PC-3 (cell line): ENCODE data around the gene CNIH2. TPM values are rescaled to one million over a fixed set of nuclear protein-coding genes. Genes with fewer than 3 reads are reported as not detected.

Experiments used
- ATAC-seq: fragments of 200-7000 bp; cut with Tn5 transposase; 2 replicates; pipeline ENCODE4 v1.9.1; 2020; ENCODE audit warnings: mild to moderate bottlenecking, moderate library complexity
- BruUV-seq: library from RNA; stranded (reverse); fragments of 400-500 nt; replicated peaks from 2 replicates; lab custom pipeline; 2021; lab: Mats Ljungman, UMichigan
- CTCF ChIA-PET: fragments of 300-600 bp; sonication (Branson Sonifier 250); formaldehyde crosslinking; loops from one replicate; lab custom pipeline; 2022; ENCODE audit warnings: antibody characterized with exemption; lab: Charles Lee
- POLR2A ChIA-PET: fragments of 300-600 bp; sonication (Branson Sonifier 250); formaldehyde crosslinking; loops from one replicate; lab custom pipeline; 2022; ENCODE audit warnings: antibody characterized with exemption; ENCODE audit not compliant: unreplicated experiment; lab: Charles Lee
- DNase-seq: peaks from one replicate; pipeline ENCODE4 v3.0.0-alpha.2; 2015
- H2AFZ ChIP-seq: fragments of 300-600 bp; sonication (generic); 2 replicates; pipeline ENCODE4 v1.6.0; 2016; ENCODE audit warnings: antibody characterized with exemption, low read length
- H3F3A ChIP-seq: fragments of 300-600 bp; sonication (generic); one replicate; pipeline ENCODE4 v1.6.0; 2017; ENCODE audit warnings: antibody characterized with exemption, low read length, control low read depth, mild to moderate bottlenecking; ENCODE audit not compliant: unreplicated experiment
- H3K27ac ChIP-seq: fragments of 300-600 bp; sonication (generic); 2 replicates; pipeline ENCODE4 v1.5.1; 2016; ENCODE audit warnings: mild to moderate bottlenecking, low read length
- H3K27me3 ChIP-seq: fragments of 300-600 bp; sonication (generic); 2 replicates; pipeline ENCODE4 v1.6.1; 2016; ENCODE audit warnings: low read length, mixed read lengths
- H3K36me3 ChIP-seq: fragments of 300-600 bp; sonication (generic); 2 replicates; pipeline ENCODE4 v1.6.1; 2016; ENCODE audit warnings: low read depth, mixed run types, low read length, mixed read lengths
- H3K4me1 ChIP-seq: fragments of 300-600 bp; sonication (generic); 2 replicates; pipeline ENCODE4 v1.5.1; 2016; ENCODE audit warnings: low read length; ENCODE audit not compliant: insufficient read depth
- H3K4me2 ChIP-seq: fragments of 300-600 bp; sonication (generic); 2 replicates; pipeline ENCODE4 v1.6.0; 2016; ENCODE audit warnings: low read length
- H3K4me3 ChIP-seq: fragments of 300-600 bp; sonication (generic); 2 replicates; pipeline ENCODE4 v1.5.1; 2016; ENCODE audit warnings: mild to moderate bottlenecking, low read length, mixed read lengths
- H3K79me2 ChIP-seq: fragments of 300-600 bp; sonication (generic); 2 replicates; pipeline ENCODE4 v1.6.1; 2017; ENCODE audit warnings: low read length, mixed read lengths
- H3K9ac ChIP-seq: fragments of 300-600 bp; sonication (generic); 2 replicates; pipeline ENCODE4 v1.6.0; 2016; ENCODE audit warnings: mild to moderate bottlenecking, low read length
- H3K9me2 ChIP-seq: fragments of 300-600 bp; sonication (generic); replicated peaks from 2 replicates; pipeline ENCODE4 v1.6.1; 2016; ENCODE audit warnings: mixed run types, low read length, mixed read lengths
- H3K9me3 ChIP-seq: fragments of 300-600 bp; sonication (generic); 2 replicates; pipeline ENCODE4 v1.6.1; 2016; ENCODE audit warnings: low read length, mixed read lengths
- H4K20me1 ChIP-seq: fragments of 300-600 bp; sonication (generic); 2 replicates; pipeline ENCODE4 v1.6.1; 2016; ENCODE audit warnings: low read length, mixed read lengths
- EZH2 ChIP-seq: fragments of 300-600 bp; sonication (generic); IDR thresholded peaks from one replicate; pipeline ENCODE4 v1.6.1; 2017; ENCODE audit warnings: antibody characterized with exemption, mild to moderate bottlenecking, low read length; ENCODE audit not compliant: unreplicated experiment
- EZH2phosphoT487 ChIP-seq: fragments of 300-600 bp; sonication (generic); IDR thresholded peaks from 2 replicates; pipeline ENCODE4 v1.6.1; 2018; ENCODE audit warnings: mild to moderate bottlenecking, antibody characterized with exemption, low read length, borderline replicate concordance
- intact Hi-C: fragments of 100-400 bp; cut with micrococcal nuclease; formaldehyde crosslinking; loops from 2 replicates; pipeline ENCODE4 v1.9.0; 2023
- total RNA-seq: library from RNA; depleted of rRNA; stranded (reverse); fragments of >200 nt; gene quantifications from 2 replicates; pipeline ENCODE4 v1.2.3, GENCODE V29; 2014
- TF ChIP-seq, protein P1 (sequence below): fragments of 300-600 bp; sonication (generic); conservative IDR thresholded peaks from 2 replicates; pipeline ENCODE4 v1.5.1; 2017; ENCODE audit warnings: antibody characterized with exemption, low read depth, mild to moderate bottlenecking, low read length

Gene CNIH2
- total RNA-seq, 1 experiment from 2014 or later: 2.2 TPM

DNA sequence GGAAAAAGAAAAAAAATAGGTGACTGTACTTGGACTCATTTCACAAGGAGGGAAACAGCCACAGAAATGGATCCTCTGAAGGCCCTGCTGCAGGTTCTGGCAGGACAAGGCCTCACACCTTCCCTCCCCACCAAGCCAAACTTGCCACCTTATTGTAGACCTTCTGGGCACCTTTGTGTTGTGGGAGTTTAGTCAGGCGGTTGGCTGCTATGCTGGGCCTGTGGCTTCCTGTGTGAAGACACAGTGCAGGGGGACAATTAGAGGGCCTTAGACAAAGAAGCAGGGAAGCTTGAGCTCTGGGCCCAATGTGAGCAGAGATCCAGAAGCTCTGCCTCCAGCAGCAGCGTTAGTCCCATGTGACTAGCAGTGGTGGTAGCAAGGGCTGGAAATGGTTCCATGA lies 5.4 kb upstream of the CNIH2 start:
- no peak overlapping the region for H3K4me3 ChIP-seq
- no peak for ATAC-seq
- TF ChIP-seq, protein P1, sequence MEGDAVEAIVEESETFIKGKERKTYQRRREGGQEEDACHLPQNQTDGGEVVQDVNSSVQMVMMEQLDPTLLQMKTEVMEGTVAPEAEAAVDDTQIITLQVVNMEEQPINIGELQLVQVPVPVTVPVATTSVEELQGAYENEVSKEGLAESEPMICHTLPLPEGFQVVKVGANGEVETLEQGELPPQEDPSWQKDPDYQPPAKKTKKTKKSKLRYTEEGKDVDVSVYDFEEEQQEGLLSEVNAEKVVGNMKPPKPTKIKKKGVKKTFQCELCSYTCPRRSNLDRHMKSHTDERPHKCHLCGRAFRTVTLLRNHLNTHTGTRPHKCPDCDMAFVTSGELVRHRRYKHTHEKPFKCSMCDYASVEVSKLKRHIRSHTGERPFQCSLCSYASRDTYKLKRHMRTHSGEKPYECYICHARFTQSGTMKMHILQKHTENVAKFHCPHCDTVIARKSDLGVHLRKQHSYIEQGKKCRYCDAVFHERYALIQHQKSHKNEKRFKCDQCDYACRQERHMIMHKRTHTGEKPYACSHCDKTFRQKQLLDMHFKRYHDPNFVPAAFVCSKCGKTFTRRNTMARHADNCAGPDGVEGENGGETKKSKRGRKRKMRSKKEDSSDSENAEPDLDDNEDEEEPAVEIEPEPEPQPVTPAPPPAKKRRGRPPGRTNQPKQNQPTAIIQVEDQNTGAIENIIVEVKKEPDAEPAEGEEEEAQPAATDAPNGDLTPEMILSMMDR: no peak
- no peak for TF ChIP-seq EZH2
- TF ChIP-seq EZH2phosphoT487: no peak
- no peak for DNase-seq
- intact Hi-C loops: no loop called here
- H3K4me1 ChIP-seq: peaks cover 10% of the 10 kb centered on the region
- H3K36me3 ChIP-seq: peaks cover 37% of the 10 kb centered on the region; the same call in 1 of the 2 replicates
- 0 out of 2 replicates have a peak, but pooled peaks cover 21% of the 10 kb centered on the region for H4K20me1 ChIP-seq
- H3K4me2 ChIP-seq: no peak overlapping the region
- no peaks in the 10 kb centered on the region for H3K9me2 ChIP-seq
- BruUV-seq: no TSS peak
- no peaks in the 10 kb centered on the region for H3F3A ChIP-seq
- ChIA-PET CTCF (no interaction called here), POLR2A (interaction anchor here (0.7 kb wide), 1 partner anchor 32 kb away, joined by 5 read pairs; no protein-coding TSS in a partner anchor)
- H3K79me2 ChIP-seq: peaks cover 24% of the 10 kb centered on the region
- H3K9ac ChIP-seq: no peak overlapping the region
- no peaks in the 10 kb centered on the region for H3K27me3 ChIP-seq
- no peaks in the 10 kb centered on the region for H3K9me3 ChIP-seq
- H3K27ac ChIP-seq: no peak overlapping the region
- no peak overlapping the region for H2AFZ ChIP-seq

DNA sequence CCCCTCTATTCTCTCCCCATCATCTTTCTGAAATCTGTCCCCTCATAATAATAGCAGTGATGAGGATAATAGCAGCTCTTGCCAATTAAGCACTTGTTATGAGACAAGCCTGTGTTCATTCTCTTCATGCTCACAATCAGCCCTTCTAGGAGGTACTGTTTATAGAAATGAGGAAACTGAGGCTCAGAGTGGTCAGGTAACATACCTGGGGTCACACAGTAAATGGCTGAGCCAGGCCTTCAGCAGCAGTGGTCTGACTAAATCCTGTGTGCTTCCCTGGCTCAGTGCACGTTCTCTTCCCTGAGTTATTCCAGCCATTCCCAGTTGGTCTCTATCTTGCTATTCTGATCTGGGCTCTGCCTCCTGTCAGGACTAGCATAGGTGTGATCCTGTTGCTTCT lies 3.8 kb upstream of the CNIH2 start:
- no peak overlapping the region for H2AFZ ChIP-seq
- POLR2A ChIA-PET: no interaction called here
- no peaks in the 10 kb centered on the region for H3K9me2 ChIP-seq
- peaks cover 18% of the 10 kb centered on the region for H3K79me2 ChIP-seq
- TF ChIP-seq EZH2phosphoT487: no peak
- TF ChIP-seq EZH2: no peak
- TF ChIP-seq, protein P1: no peak
- peaks cover 10% of the 10 kb centered on the region for H3K4me1 ChIP-seq
- no peak overlapping the region for H3K4me3 ChIP-seq
- 0 out of 2 replicates have a peak, but pooled peaks cover 21% of the 10 kb centered on the region for H4K20me1 ChIP-seq
- H3K9me3 ChIP-seq: no peaks in the 10 kb centered on the region
- CTCF ChIA-PET: no interaction called here
- no TSS peak for BruUV-seq
- DNase-seq (no peak), ATAC-seq (no peak)
- intact Hi-C loops: no loop called here
- no peak overlapping the region for H3K4me2 ChIP-seq
- no peak overlapping the region for H3K27ac ChIP-seq
- peaks cover 37% of the 10 kb centered on the region; the same call in 1 of the 2 replicates for H3K36me3 ChIP-seq
- H3K27me3 ChIP-seq: no peaks in the 10 kb centered on the region
- no peak overlapping the region for H3K9ac ChIP-seq
- no peaks in the 10 kb centered on the region for H3F3A ChIP-seq

DNA sequence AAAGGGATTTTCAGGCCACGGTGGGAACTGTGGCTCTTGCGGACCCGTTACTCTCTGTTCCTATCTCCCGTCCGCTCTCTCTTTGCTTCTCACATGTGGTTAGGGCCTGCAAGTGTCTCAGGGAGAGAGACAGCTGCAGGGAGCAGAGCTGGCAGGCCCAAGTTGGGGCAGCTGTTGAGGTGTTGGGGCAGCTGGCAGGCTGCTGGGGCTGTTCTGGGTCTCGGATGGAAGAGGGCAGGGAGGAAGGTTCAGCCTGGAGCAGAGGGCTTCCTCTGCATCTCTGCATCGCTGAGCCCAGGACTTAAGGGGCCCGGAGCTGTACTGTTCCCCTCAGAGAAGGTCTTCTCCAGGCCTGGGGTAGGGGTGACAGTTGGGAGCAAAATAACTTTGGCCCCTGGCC lies 2.6 kb upstream of the CNIH2 start:
- no peaks in the 10 kb centered on the region for H3K9me3 ChIP-seq
- H3K36me3 ChIP-seq: peaks cover 37% of the 10 kb centered on the region; the same call in 1 of the 2 replicates
- ATAC-seq (no peak), DNase-seq (no peak)
- H3K4me2 ChIP-seq: no peak overlapping the region
- no peak overlapping the region for H3K4me3 ChIP-seq
- no peak overlapping the region for H3K9ac ChIP-seq
- H3K27me3 ChIP-seq: no peaks in the 10 kb centered on the region
- H3K9me2 ChIP-seq: no peaks in the 10 kb centered on the region
- BruUV-seq: no TSS peak
- H3F3A ChIP-seq: no peaks in the 10 kb centered on the region
- H3K27ac ChIP-seq: no peak overlapping the region
- 0 out of 2 replicates have a peak, but pooled peaks cover 2% of the 10 kb centered on the region for H3K4me1 ChIP-seq
- H4K20me1 ChIP-seq: 0 out of 2 replicates have a peak, but pooled peaks cover 13% of the 10 kb centered on the region
- no peak overlapping the region for H2AFZ ChIP-seq
- ChIA-PET CTCF (no interaction called here), POLR2A (no interaction called here)
- intact Hi-C loops: no loop called here
- H3K79me2 ChIP-seq: peaks cover 6% of the 10 kb centered on the region
- TF ChIP-seq EZH2 (no peak), EZH2phosphoT487 (no peak)
- TF ChIP-seq, protein P1: no peak
